ENCODE measurements around the gene SHISAL2A.

The SHISAL2A gene

DNA sequence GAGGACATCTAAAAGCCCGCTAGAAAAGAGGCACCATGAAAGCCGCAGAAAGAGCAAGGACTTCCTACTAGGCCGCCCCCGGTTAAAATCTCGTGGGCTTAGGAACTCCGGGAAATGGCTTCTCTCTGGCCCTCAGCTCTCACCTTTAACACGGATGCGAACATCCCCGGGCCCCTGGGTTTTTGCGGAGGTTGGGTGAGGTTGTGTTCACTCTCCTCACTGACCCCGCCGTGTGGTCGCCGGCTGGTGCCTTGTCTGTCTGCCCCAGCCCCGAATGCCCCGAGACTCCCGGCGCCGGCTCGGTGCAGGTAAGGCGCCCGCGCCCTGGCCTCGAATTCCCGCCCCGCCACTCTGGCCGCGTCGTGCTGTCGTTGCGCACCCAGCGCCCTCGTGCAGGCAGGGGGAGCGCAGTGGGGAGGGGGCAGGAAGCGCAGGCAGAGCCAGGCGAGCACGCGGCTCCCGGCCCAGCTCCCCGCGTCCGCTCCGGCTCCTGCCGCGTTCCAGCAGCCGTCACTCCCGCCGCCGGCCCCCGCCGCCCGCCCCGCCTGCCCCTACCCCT, at the start of gene SHISAL2A:
Gene SHISAL2A (plus strand): TSS at position 437 of the 559 bp plus-strand sequence. CDS start 326 bp downstream, outside the sequence.
- DNase-seq (ENCODE audit: low spot score), result peak; percentile 61

- DNase-seq (ENCODE audit: low spot score), result no peak
These were observed 47.5 kb upstream of the SHISAL2A start for GRCh38 chr1:52585474-52585873.

GRCh38 chr1:52588027-52588426, 44.9 kb upstream of the SHISAL2A start:
- no peak for DNase-seq (ENCODE audit: low spot score)

DNA sequence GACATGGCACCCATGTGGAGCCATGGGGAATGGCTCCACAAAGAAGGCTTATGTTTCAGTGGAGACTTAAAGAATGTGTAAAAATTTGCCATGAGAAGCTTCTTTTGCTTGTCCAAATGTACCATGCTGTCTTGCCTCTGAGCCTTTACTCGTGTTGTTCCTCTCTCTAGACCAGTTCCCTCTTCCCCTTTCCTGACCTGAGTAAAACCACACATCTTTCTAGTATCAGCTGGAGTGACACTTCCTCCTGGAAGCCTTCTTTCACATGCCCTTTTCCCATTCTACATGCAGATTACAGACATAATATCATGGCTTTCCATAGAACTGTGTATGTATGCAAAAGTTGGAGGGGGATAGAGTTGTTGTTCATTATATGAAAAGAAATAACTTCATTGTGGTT, 44.4 kb upstream of the SHISAL2A start:
- no peak for DNase-seq (ENCODE audit: low spot score)

DNA sequence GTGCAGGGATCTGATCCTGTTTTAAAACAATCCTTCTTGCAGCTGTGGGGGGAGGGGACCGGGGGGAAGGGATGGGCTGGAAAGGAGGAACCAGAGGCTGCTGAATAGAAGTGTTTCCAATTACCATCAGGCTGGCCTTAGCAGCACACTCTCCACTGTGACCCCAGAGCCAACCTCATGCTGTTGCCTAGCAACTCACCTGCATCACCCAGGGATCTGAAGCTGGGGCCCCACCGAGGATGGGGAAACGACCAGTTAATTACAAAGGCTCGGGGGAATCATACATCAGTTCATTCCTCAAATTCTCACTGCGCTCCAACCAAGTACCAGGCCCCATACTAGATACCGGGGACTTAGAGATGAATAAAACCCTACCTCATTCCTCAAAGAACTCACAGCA, 42.7 kb upstream of the SHISAL2A start:
- no peak for DNase-seq (ENCODE audit: low spot score)

- DNase-seq (ENCODE audit: low spot score), result no peak
These were observed 40.2 kb upstream of the SHISAL2A start for GRCh38 chr1:52592637-52593323.

DNA sequence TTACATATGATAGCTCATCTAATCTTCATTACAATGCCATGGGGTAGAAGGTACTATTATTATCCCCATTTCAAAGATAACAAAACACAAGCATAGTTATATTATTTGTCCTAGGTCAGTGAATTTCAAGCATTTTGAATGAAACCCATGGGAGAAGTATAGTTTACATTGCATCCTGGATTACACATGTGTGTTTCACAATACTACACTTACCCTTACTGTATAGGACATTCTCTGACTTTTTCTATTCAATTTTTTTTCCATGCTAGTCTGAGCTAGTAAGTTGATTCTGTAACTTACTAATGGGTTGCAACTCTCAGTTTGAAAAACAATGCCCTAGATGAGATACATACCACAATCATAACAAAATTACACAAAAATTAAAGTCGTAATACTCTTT, 39.5 kb upstream of the SHISAL2A start:
- DNase-seq (ENCODE audit: low spot score), result no peak

DNA sequence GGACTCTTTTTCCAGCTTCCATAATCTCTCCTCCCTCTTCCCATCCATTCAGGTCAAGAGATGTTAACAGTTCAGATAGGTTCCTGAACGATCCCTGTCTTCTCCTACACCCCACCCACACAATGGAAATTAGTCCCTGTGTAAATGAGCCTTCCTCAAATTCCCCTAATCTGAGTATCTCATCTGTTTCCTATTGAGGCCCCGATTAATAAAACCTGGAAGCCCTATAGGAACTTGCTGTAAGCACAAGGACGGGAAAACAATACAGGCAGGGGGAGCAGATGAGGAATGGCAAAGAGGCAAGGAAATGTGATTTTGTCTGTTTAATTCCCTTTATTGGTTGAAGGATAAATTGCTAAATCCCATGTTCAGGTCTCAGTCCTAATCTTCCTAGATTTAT, 37.9 kb upstream of the SHISAL2A start:
- DNase-seq (ENCODE audit: low spot score), result no peak

- DNase-seq (ENCODE audit: low spot score), result no peak
These were observed 35.1 kb upstream of the SHISAL2A start for GRCh38 chr1:52597912-52598311.

DNA sequence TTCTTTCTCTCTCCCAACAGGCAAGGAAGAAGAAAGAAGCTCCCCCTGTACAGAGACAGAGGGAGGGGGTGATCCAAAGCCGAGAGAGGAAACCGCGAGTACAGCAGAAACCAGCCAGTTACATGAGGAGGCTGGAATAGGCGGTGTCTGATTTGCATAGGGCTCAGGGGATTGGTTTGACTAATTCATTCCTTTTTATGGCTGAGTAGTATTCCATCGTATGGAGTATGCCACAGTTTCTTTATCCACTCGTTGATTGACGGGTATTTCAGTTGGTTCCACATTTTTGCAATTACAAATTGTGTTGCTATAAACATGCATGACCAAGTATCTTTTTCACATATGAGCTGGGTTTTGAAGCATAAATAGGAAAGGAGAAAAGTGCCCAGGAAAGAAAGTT, 34.2 kb upstream of the SHISAL2A start:
- DNase-seq (ENCODE audit: low spot score), result no peak

GRCh38 chr1:52599236-52599635, 33.7 kb upstream of the SHISAL2A start:
- DNase-seq (ENCODE audit: low spot score), result no peak

DNA sequence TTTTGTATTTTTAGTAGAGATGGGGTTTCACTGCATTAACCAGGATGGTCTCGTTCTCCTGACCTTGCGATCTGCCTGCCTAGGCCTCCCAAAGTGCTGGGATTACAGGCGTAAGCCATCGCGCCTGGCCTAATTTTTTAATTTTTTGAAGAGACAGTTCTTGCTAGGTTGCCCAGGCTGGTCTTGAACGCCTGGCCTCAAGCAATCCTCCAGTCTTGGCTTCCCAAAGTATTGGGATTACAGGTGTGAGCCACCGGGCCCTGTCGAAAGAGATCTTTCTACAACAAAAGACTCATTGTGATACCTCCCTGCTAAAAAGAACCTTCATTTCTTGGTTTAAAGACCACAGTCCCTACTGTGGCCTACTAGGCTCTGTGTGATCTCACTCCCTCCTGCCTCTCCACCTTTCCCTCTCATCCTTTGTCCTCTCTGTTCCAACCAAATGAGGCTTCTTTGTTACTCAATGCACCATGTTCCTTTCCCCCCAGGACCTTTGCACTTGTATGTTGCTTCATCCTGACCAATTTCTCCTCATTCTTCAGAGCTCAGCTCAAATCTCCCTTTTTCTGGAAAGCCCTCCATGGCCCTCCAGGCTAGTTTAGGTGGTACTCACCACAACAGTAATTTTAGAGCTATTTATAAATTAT, 32.3 kb upstream of the SHISAL2A start:
- DNase-seq (ENCODE audit: low spot score), result no peak

- no peak for DNase-seq (ENCODE audit: low spot score)
These were observed 31.4 kb upstream of the SHISAL2A start for GRCh38 chr1:52601519-52601918.

DNA sequence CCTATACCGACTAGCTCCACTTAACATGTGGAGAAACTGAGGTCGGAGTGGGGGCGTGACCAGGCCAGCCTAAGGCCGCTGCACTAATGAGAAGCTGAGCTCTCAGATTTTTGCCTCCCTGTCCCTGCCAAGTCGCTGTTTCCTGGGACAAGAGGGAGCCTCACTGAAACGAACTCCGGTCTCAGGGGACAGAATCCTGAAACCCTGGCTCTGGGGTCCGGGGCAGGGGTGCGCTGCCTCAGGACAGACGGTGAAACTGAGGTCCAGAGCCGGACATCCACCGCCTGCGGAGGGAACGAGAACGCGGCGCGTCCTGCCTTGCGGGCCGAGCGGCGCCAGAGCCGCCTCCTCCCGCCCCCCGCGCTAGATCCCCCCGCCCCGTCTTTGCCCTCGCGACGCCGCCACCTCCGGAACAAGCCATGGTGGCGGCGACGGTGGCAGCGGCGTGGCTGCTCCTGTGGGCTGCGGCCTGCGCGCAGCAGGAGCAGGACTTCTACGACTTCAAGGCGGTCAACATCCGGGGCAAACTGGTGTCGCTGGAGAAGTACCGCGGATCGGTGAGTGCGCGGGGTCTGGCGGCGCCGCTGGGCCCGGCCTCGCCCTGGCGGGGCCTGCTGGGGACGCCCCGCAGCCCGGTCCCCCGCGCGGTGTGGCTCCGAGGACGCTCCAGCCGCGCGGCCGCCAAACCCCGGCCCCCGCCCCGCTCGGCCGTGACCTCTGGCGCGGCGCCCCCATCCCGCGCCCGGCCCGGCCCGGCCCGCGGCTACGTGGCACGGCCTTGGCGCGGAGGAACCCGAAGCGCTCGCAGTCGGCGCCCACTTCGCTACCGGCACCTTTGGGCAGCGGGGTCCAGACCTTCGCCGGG, 30.7 kb upstream of the SHISAL2A start, which contains the start of gene GPX7:
Gene GPX7 (plus strand): TSS at position 381 of the 865 bp plus-strand sequence. CDS start 39 bp downstream, at position 420.
- peak; percentile 50 for DNase-seq (ENCODE audit: low spot score)

GRCh38 chr1:52602856-52603600, 29.9 kb upstream of the SHISAL2A start:
- DNase-seq (ENCODE audit: low spot score), result peak; percentile 10

- DNase-seq (ENCODE audit: low spot score), result no peak
These were observed 29.3 kb upstream of the SHISAL2A start for GRCh38 chr1:52603630-52604029.

- no peak for DNase-seq (ENCODE audit: low spot score)
These were observed 28.8 kb upstream of the SHISAL2A start for GRCh38 chr1:52604063-52604770.

DNA sequence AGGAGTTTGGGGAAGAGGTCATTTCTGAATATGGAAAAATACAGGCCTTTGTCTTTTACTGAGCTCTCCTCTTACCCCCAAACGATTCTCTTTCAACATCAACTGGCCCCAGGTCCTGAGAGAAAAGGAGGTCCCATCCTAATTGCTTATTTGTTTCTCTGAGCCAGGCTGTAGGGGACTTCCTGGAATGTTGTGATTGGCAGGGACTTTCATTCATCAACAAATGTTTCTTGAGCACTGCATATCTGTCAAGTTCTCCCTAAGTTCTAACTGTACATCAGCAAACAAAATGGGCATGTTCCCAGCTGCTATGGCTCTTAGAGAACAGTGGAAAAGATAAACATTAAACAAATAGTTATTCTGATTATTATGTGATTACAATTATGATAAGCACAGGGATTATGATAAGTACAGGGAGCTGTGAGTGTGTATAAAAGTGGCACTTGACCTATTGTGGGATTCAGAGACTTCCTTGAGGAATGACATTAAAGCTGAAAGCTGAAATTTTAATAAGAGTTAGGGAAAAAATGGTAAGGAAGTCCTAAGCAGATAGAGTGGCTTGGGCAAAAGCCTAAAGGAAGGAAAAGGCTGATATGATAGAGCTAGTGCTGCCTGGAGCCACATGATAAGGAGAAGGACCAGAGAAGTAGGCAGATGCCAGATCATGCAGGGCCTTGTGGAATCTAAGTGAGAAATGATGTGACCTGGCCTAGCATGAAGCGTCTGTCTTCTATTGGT, 19.2 kb upstream of the SHISAL2A start:
- no peak for DNase-seq (ENCODE audit: low spot score)

DNA sequence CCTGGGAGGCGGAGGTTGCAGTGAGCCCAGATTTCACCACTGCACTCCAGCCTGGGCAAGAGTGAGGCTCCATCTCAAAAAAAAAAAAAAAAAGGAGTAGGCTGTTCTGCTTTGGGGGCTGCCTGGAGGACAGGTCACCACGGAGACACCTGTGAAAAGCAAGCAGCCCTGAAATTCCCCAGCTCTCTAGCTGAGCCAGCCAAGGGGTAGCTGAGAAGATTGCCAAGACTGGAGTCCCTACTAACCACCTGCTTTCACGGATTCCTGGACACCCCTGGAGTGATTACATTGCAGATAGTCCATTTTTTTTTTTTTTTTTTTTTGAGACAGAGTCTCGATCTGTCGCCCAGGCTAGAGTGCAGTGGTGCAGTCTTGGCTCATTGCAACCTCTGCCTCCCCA, 18.3 kb upstream of the SHISAL2A start:
- DNase-seq (ENCODE audit: low spot score), result no peak

DNA sequence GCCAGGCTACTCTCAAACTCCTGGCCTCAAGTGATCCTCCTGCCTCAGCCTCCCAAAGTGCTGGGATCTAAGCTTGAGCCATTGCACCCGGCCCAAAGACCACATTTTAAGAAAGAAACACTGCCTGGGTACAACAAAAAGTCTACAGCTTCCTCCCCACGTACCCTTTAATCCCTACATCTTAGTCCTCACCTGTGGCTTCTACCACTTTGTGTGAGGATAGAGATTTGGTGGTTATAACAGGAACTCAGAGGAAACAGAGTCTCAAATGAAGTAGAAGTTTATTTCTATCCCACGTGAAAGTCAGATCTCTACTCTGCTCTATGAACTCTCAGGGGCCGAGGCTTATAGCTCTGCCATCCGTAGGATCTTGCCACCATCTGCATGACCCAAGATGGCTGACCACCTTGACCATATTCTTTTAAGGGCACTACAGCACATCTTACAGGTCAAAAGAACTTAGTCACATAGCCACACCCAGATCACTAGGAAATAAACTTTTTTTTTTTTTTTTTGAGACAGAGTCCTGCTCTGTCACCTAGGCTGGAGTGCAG, 17.4 kb upstream of the SHISAL2A start:
- DNase-seq (ENCODE audit: low spot score), result no peak

All from CD4-positive, alpha-beta T cell treated with Interleukin-15 for 4 hours (primary cell).